ENCODE results near the gene PDE11A. TPM values are rescaled to one million over a fixed set of nuclear protein-coding genes. Genes with fewer than 3 reads are reported as not detected.

The PDE11A gene
- total and polyA plus RNA-seq, 12 donors, result 0.26 to 2.9 (median 0.58) TPM

DNA sequence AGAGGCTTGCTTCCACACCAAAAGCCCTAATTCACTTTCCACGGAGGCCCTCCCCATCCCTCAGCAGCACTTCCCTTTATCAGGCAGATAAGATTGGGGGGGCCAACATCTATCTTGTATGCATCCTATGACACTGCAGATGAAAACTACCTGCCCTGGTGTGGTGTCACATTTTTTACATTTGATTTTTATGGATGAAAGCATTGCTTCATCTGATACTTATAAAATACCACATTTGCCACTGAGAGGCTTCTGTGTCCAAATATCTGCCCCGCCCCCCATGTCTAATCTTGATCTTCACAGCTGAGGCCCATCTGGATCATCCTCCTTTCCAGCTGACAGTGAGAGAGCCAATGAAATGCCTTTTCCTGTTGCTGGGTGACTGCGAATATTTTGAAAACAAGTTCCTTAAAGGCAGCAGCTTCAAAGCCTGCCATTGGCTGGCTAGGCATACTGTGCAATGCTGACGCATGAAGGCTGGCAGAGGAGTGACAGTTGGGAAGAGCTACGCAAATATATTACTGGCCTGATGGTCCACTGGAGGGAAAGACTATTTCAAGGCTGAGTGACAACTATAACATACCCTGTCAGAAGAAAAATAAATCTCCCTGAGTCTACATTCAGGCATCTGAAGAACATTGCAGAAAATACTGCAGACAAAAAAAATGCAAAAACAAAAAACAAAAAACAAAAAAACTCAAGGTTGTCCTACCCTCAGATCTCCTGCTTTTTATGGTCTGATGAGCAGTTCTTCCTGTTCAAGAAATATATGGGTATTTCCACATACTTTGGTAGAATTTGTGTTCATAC is 318.7 kb downstream of the PDE11A start:
- Histone ChIP-seq H3K27ac (peak overlapping the region in 4 of 5 donors; percentile 3 to 74 (median 58)), H3K4me1 (replicated peaks in 1 of 2) (peaks cover 4 to 21% of the 10 kb centered on the region in 2 donors), H3K9me3 (replicated peaks in 1 of 3) (no peaks in the 10 kb centered on the region), H3K36me3 (replicated peaks in 1 of 2) (no peaks in the 10 kb centered on the region), H3K4me3 (no peak overlapping the region), H3K27me3 (no peaks in the 10 kb centered on the region)
- peak; percentile 78 to 92 (median 85) for DNase-seq
- 15 to 30% (median 21%) methylated on average over 5 of the region's 5 CpGs for WGBS, 4 donors
- intact Hi-C loops (cut with DNase I), result loop anchor here (10.0 kb wide), 2 partner anchors 419 to 589 kb away; no protein-coding TSS in a partner anchor
- TF ChIP-seq CTCF (IDR thresholded peaks at IDR 0.05), result no peak
- no peak for TF ChIP-seq POLR2A (IDR thresholded peaks at IDR 0.05)

DNA sequence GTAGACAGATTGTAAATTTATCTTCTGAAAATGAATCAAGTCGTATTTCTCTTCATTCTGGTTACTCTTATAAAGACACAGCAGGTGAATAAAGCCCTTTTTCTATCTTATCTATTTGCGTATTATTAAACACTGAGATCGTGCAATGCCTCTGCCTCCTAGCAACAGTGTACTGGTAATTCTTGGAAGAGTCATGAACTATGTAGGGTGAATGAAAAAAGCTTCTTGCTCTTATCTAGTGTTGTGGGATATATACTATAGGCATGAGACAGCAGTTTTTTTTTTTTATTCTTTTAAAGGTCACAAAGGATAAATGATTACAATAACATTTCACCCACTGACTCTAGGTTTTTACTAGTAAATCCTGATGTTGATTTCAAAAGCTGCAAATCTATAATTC is 324.2 kb downstream of the PDE11A start:
- Histone ChIP-seq H3K27me3 (no peaks in the 10 kb centered on the region), H3K27ac (no peak overlapping the region), H3K36me3 (replicated peaks in 1 of 2) (no peaks in the 10 kb centered on the region), H3K9me3 (replicated peaks in 1 of 3) (no peaks in the 10 kb centered on the region), H3K4me3 (no peak overlapping the region), H3K4me1 (replicated peaks in 1 of 2) (peaks cover 0 to 10% of the 10 kb centered on the region in 2 donors)
- TF ChIP-seq CTCF (IDR thresholded peaks at IDR 0.05) (no peak), POLR2A (IDR thresholded peaks at IDR 0.05) (no peak)
- intact Hi-C loops (cut with DNase I), result no loop called here
- 68 to 84% (median 74%) methylated on average over 3 of the region's 3 CpGs for WGBS, 4 donors
- DNase-seq, result no peak

GRCh38 chr2:177747384-177747783 is 325.2 kb downstream of the PDE11A start:
- TF ChIP-seq CTCF (IDR thresholded peaks at IDR 0.05) (no peak), POLR2A (IDR thresholded peaks at IDR 0.05) (no peak)
- Histone ChIP-seq H3K27ac (no peak overlapping the region), H3K9me3 (replicated peaks in 1 of 3) (no peaks in the 10 kb centered on the region), H3K36me3 (replicated peaks in 1 of 2) (no peaks in the 10 kb centered on the region), H3K4me1 (replicated peaks in 1 of 2) (peaks cover 0 to 15% of the 10 kb centered on the region in 2 donors), H3K27me3 (no peaks in the 10 kb centered on the region), H3K4me3 (no peak overlapping the region)
- DNase-seq, result no peak
- intact Hi-C loops (cut with DNase I), result no loop called here
- WGBS, 4 donors, result 88 to 98% (median 92%) methylated on average over 4 of the region's 4 CpGs

DNA sequence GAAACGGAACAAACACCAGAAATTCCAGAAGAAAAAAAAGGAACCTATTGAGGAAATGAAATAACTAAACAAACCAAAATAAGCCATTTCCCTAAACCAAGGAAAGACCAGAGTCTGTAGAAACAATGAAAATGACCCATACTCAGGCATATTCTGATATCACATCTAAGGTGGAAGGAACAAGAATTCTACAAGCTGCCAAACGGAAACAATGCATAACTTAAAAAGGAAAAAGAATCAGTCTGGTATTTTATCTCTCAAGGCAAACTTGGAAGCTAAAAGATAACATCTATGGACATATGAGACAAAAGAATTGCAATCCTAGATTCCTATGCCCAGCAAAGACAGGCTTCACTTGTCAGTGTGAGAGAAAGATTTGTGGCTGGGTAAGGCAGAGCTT is 326.2 kb downstream of the PDE11A start:
- Histone ChIP-seq H3K27me3 (no peaks in the 10 kb centered on the region), H3K9me3 (replicated peaks in 1 of 3) (no peaks in the 10 kb centered on the region), H3K36me3 (replicated peaks in 1 of 2) (no peaks in the 10 kb centered on the region), H3K27ac (no peak overlapping the region), H3K4me1 (replicated peaks in 1 of 2) (peaks cover 2 to 17% of the 10 kb centered on the region in 2 donors), H3K4me3 (no peak overlapping the region)
- WGBS, 4 donors, result 62 to 72% (median 67%) methylated on average over 2 of the region's 2 CpGs
- TF ChIP-seq CTCF (IDR thresholded peaks at IDR 0.05), result no peak
- TF ChIP-seq POLR2A (IDR thresholded peaks at IDR 0.05), result no peak
- DNase-seq, result no peak
- intact Hi-C loops (cut with DNase I), result no loop called here

Measured in adrenal gland (tissue), 12 donors.